B cell (primary cell): ENCODE results near the gene SLC9A6. TPM values are rescaled to one million over a fixed set of nuclear protein-coding genes. Genes with fewer than 3 reads are reported as not detected.

Experiments
- ATAC-seq: fragments of 200-7000 bp; cut with Tn5 transposase; one replicate; pipeline ENCODE4 v1.10.0; 2021; ENCODE audit warnings: low read depth, mild to moderate bottlenecking, moderate number of reproducible peaks, moderate library complexity
- CTCF ChIA-PET: fragments of 350-600 bp; sonication (Branson Sonifier 250); formaldehyde crosslinking; loops from one replicate; lab custom pipeline; 2021; ENCODE audit warnings: antibody characterized with exemption, inconsistent platforms; lab: Charles Lee
- POLR2A ChIA-PET: fragments of 350-600 bp; sonication (Branson Sonifier 250); formaldehyde crosslinking; loops from one replicate; lab custom pipeline; 2021; ENCODE audit warnings: antibody characterized with exemption; lab: Charles Lee
- DNase-seq: peaks from one replicate; pipeline ENCODE4 v3.0.0; 2013
- H2AFZ ChIP-seq: 2 replicates; pipeline ENCODE4 v1.6.1; 2012; ENCODE audit warnings: mild to moderate bottlenecking, low read depth, low read length; ENCODE audit not compliant: insufficient read depth, poor library complexity, severe bottlenecking
- H3K27ac ChIP-seq, 2 donors: 1 replicate in 1 of 2; 2 replicates in 1 of 2; pipeline ENCODE4 v1.5.1; 2012 to 2013; ENCODE audit warnings: low read length in 2 of 2, mild to moderate bottlenecking in 2 of 2, moderate library complexity in 1 of 2
- H3K27me3 ChIP-seq, 4 experiments: fragments of 200-600 bp in 1 of 4; sonication (generic) in 1 of 4; replicated peaks in 1 of 4; 1 replicate in 2 of 4; 2 replicates in 2 of 4; pipeline versions ENCODE4 v1.6.1 to v1.7.0; 2013 to 2016; ENCODE audit warnings: low read length in 3 of 4, mild to moderate bottlenecking in 2 of 4, mixed read lengths in 1 of 4, moderate library complexity in 1 of 4; ENCODE audit not compliant: insufficient read depth in 4 of 4, control insufficient read depth in 3 of 4; ENCODE audit errors: control extremely low read depth in 1 of 4
- H3K36me3 ChIP-seq, 2 experiments: replicated peaks in 1 of 2; 1 replicate in 1 of 2; 2 replicates in 1 of 2; pipeline versions ENCODE4 v1.6.1 to v1.7.1; 2013; ENCODE audit warnings: low read length in 1 of 2; ENCODE audit not compliant: insufficient read depth in 2 of 2, control insufficient read depth in 1 of 2; ENCODE audit errors: control extremely low read depth in 1 of 2, extremely low read depth in 1 of 2
- H3K4me1 ChIP-seq, 2 donors: fragments of 200-600 bp in 1 of 2; sonication (generic) in 1 of 2; 1 replicate in 1 of 2; 2 replicates in 1 of 2; pipeline versions ENCODE4 v1.5.1 to v1.6.1; 2013 to 2017; ENCODE audit warnings: low read length in 2 of 2; ENCODE audit not compliant: control insufficient read depth in 2 of 2, insufficient read depth in 2 of 2
- H3K4me2 ChIP-seq: replicated peaks from 2 replicates; pipeline ENCODE3; 2012; ENCODE audit warnings: mild to moderate bottlenecking, low read depth, low read length; ENCODE audit not compliant: poor library complexity, severe bottlenecking
- H3K4me3 ChIP-seq, 5 experiments: fragments of 200-600 bp in 1 of 5; sonication (generic) in 1 of 5; 1 replicate in 3 of 5; 2 replicates in 2 of 5; pipeline versions ENCODE4 v1.5.1 to v1.7.0; 2011 to 2016; ENCODE audit warnings: low read length in 4 of 5, mild to moderate bottlenecking in 4 of 5, low read depth in 2 of 5, control low read depth in 1 of 5, moderate library complexity in 1 of 5; ENCODE audit not compliant: insufficient read depth in 1 of 5; ENCODE audit errors: control extremely low read depth in 1 of 5, extremely low read depth in 1 of 5
- H3K79me2 ChIP-seq: fragments of 200-600 bp; sonication (generic); one replicate; pipeline ENCODE4 v1.6.0; 2016; ENCODE audit warnings: low read length; ENCODE audit not compliant: control insufficient read depth, insufficient read depth
- H3K9ac ChIP-seq: fragments of 200-600 bp; sonication (generic); 2 replicates; pipeline ENCODE4 v1.6.1; 2017; ENCODE audit warnings: mild to moderate bottlenecking, low read length, moderate library complexity
- H3K9me3 ChIP-seq, 3 donors: one replicate each; pipeline versions ENCODE4 v1.6.1 to v1.7.1; 2013; ENCODE audit warnings: low read length in 2 of 3; ENCODE audit not compliant: control insufficient read depth in 2 of 3, insufficient read depth in 1 of 3; ENCODE audit errors: control extremely low read depth in 1 of 3
- H4K20me1 ChIP-seq: 2 replicates; pipeline ENCODE4 v1.6.0; 2012; ENCODE audit warnings: mild to moderate bottlenecking, low read length; ENCODE audit not compliant: insufficient read depth, control insufficient read depth, poor library complexity, severe bottlenecking
- H3K27ac Mint-ChIP-seq: one replicate; pipeline ENCODE4 v1.8.0; 2021; ENCODE audit warnings: mixed read lengths
- H3K27me3 Mint-ChIP-seq: one replicate; pipeline ENCODE4 v1.8.0; 2021; ENCODE audit warnings: mixed read lengths
- H3K4me1 Mint-ChIP-seq: one replicate; pipeline ENCODE4 v1.8.0; 2021; ENCODE audit warnings: mixed read lengths
- H3K4me3 Mint-ChIP-seq: one replicate; pipeline ENCODE4 v1.8.0; 2021; ENCODE audit warnings: mixed read lengths
- H3K9me3 Mint-ChIP-seq: one replicate; pipeline ENCODE4 v1.8.0; 2022; ENCODE audit warnings: mixed read lengths; ENCODE audit not compliant: insufficient read depth
- EZH2 ChIP-seq: IDR thresholded peaks from 2 replicates; pipeline ENCODE4 v1.6.1; 2012; ENCODE audit warnings: borderline replicate concordance, low read depth, mild to moderate bottlenecking, moderate library complexity, low read length; ENCODE audit not compliant: insufficient read depth, poor library complexity, severe bottlenecking
- whole genome bisulfite sequencing: methylation state at CpG from one replicate; pipeline ENCODE4 v1.1.5; 2013; ENCODE audit warnings: missing lambda C conversion rate; ENCODE audit not compliant: insufficient coverage; 5-methylcytosine and 5-hydroxymethylcytosine counted together
- intact Hi-C: fragments of 100-400 bp; cut with micrococcal nuclease; formaldehyde crosslinking; loops from one replicate; pipeline ENCODE4 v1.10.0; 2022
- polyA plus RNA-seq: library from polyadenylated mRNA; depleted of rRNA; stranded (reverse); fragments of >200 nt; gene quantifications from 2 replicates; pipeline ENCODE4 v1.2.3, GENCODE V29; 2012
- total RNA-seq, 2 donors: library from RNA; stranded (reverse); fragments of 120-200 nt in 1 of 2; gene quantifications; 1 replicate in 1 of 2; 2 replicates in 1 of 2; pipeline versions ENCODE4 v1.2.3 to v1.2.4, GENCODE V29; 2013 to 2022
- TF ChIP-seq, protein P1 (sequence below): fragments of 200-600 bp; IDR thresholded peaks from one replicate; pipeline ENCODE4 v1.8.0; 2022; ENCODE audit warnings: antibody characterized with exemption, mild to moderate bottlenecking

Gene SLC9A6
- total and polyA plus RNA-seq, 2 donors (not counting 1 experiment from before 2014, with no cell fraction given): 3.1 to 14.5 TPM

DNA sequence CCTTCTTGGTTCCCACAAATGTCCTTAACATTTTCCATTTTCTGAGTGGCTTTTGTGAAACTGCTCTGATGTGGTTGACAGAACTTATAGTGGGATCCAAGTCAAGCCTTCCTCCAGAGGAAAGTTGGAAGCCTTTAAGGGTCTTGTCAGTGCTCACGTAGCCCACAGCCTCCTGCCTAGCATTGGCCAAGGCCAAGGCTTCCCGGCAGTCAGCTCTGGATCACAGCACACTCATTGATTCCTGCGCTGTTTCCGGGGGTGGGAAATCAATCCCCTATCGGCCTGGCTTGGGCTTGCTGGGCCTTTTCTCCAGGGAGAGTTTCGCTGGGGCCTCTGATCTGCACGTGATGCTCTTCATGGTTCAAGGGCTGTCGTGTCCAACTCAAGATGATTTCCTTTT is 76.1 kb downstream of the SLC9A6 start:
- Histone ChIP-seq H3K9me3 (no peaks in the 10 kb centered on the region), H3K27ac (no peak overlapping the region), H3K27me3 (no peaks in the 10 kb centered on the region), H3K4me3 (no peak overlapping the region), H3K79me2 (no peaks in the 10 kb centered on the region), H3K4me2 (no peak overlapping the region), H3K36me3 (no peaks in the 10 kb centered on the region), H3K4me1 (no peaks in the 10 kb centered on the region), H3K9ac (no peak overlapping the region), H4K20me1 (no peaks in the 10 kb centered on the region), H2AFZ (no peak overlapping the region)
- POLR2A ChIA-PET: no interaction called here
- no peak for DNase-seq
- intact Hi-C loops: no loop called here
- no peak overlapping the region for H3K27ac Mint-ChIP-seq
- no peaks in the 10 kb centered on the region for H3K4me1 Mint-ChIP-seq
- TF ChIP-seq, protein P1, sequence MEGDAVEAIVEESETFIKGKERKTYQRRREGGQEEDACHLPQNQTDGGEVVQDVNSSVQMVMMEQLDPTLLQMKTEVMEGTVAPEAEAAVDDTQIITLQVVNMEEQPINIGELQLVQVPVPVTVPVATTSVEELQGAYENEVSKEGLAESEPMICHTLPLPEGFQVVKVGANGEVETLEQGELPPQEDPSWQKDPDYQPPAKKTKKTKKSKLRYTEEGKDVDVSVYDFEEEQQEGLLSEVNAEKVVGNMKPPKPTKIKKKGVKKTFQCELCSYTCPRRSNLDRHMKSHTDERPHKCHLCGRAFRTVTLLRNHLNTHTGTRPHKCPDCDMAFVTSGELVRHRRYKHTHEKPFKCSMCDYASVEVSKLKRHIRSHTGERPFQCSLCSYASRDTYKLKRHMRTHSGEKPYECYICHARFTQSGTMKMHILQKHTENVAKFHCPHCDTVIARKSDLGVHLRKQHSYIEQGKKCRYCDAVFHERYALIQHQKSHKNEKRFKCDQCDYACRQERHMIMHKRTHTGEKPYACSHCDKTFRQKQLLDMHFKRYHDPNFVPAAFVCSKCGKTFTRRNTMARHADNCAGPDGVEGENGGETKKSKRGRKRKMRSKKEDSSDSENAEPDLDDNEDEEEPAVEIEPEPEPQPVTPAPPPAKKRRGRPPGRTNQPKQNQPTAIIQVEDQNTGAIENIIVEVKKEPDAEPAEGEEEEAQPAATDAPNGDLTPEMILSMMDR: no peak
- TF ChIP-seq EZH2: no peak
- CTCF ChIA-PET: no interaction called here
- no peaks in the 10 kb centered on the region for H3K9me3 Mint-ChIP-seq
- no peak overlapping the region for H3K4me3 Mint-ChIP-seq
- 90% methylated on average over 5 of the region's 8 CpGs for WGBS
- ATAC-seq: no peak
- H3K27me3 Mint-ChIP-seq: peaks cover 17% of the 10 kb centered on the region

DNA sequence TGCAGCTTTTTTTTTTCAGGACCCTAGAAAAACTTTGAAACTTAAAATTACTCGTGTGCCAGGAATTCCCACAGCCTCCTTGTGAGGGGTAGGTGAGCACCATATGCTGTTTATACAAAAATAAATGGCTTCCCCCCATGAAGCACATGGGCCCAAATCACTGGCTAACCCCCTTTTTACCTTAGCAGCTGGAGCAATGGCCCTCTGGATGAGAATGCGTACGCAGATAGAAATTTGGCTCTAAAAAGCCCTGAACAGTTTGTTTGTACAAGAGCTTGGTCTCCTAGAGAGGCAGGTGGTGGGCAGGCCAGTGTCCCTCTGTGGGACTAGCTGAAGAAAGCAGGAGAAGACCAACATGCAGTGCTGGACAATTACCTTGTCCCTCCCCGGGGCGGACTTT is 76.5 kb downstream of the SLC9A6 start:
- H3K4me1 ChIP-seq: no peaks in the 10 kb centered on the region
- intact Hi-C loops: no loop called here
- no peaks in the 10 kb centered on the region for H3K27me3 ChIP-seq
- no peak overlapping the region for H2AFZ ChIP-seq
- H3K4me3 Mint-ChIP-seq: no peak overlapping the region
- no peak overlapping the region for H3K4me2 ChIP-seq
- no peaks in the 10 kb centered on the region for H4K20me1 ChIP-seq
- no peaks in the 10 kb centered on the region for H3K9me3 ChIP-seq
- no peak for TF ChIP-seq EZH2
- TF ChIP-seq, protein P1: no peak
- H3K27ac ChIP-seq: no peak overlapping the region
- ATAC-seq (no peak), DNase-seq (no peak)
- CTCF ChIA-PET: no interaction called here
- no peak overlapping the region for H3K27ac Mint-ChIP-seq
- 100% methylated on average over 2 of the region's 5 CpGs for WGBS
- no peaks in the 10 kb centered on the region for H3K36me3 ChIP-seq
- H3K4me1 Mint-ChIP-seq: no peaks in the 10 kb centered on the region
- POLR2A ChIA-PET: no interaction called here
- H3K9ac ChIP-seq: no peak overlapping the region
- no peak overlapping the region for H3K4me3 ChIP-seq
- H3K9me3 Mint-ChIP-seq: no peaks in the 10 kb centered on the region
- peaks cover 17% of the 10 kb centered on the region for H3K27me3 Mint-ChIP-seq
- no peaks in the 10 kb centered on the region for H3K79me2 ChIP-seq
